GM23248 (cell line): ENCODE results near the gene BTBD7. TPM values are rescaled to one million over a fixed set of nuclear protein-coding genes. Genes with fewer than 3 reads are reported as not detected.

Source experiments
- DNase-seq: peaks from one replicate; pipeline ENCODE4 v3.0.0-alpha.2; 2015
- H2AFZ ChIP-seq: fragments of 200-600 bp; sonication (generic); 2 replicates; pipeline ENCODE4 v1.6.1; 2016; ENCODE audit warnings: antibody characterized with exemption
- H3F3A ChIP-seq: fragments of 200-600 bp; sonication (generic); 2 replicates; pipeline ENCODE4 v1.6.1; 2016; ENCODE audit warnings: mild to moderate bottlenecking, antibody characterized with exemption, mixed run types; ENCODE audit not compliant: insufficient read depth
- H3K27ac ChIP-seq: fragments of 200-600 bp; sonication (generic); 2 replicates; pipeline ENCODE4 v1.5.1; 2016; ENCODE audit warnings: mild to moderate bottlenecking
- H3K27me3 ChIP-seq: fragments of 200-600 bp; sonication (generic); replicated peaks from 2 replicates; pipeline ENCODE4 v1.6.1; 2016; ENCODE audit warnings: mild to moderate bottlenecking; ENCODE audit not compliant: insufficient read depth
- H3K36me3 ChIP-seq: fragments of 200-600 bp; sonication (generic); 2 replicates; pipeline ENCODE4 v1.6.1; 2016; ENCODE audit warnings: low read depth, mild to moderate bottlenecking
- H3K4me1 ChIP-seq: fragments of 200-600 bp; sonication (generic); 2 replicates; pipeline ENCODE4 v1.6.1; 2016; ENCODE audit warnings: mild to moderate bottlenecking; ENCODE audit not compliant: insufficient read depth
- H3K4me2 ChIP-seq: fragments of 200-600 bp; sonication (generic); one replicate; pipeline ENCODE4 v1.6.1; 2016; ENCODE audit warnings: mild to moderate bottlenecking; ENCODE audit not compliant: unreplicated experiment
- H3K4me3 ChIP-seq: fragments of 200-600 bp; sonication (generic); 2 replicates; pipeline ENCODE4 v1.5.1; 2016; ENCODE audit warnings: mild to moderate bottlenecking
- H3K79me2 ChIP-seq: fragments of 200-600 bp; sonication (generic); 2 replicates; pipeline ENCODE4 v1.6.1; 2016; ENCODE audit warnings: mild to moderate bottlenecking; ENCODE audit not compliant: insufficient read depth
- H3K9ac ChIP-seq: fragments of 200-600 bp; sonication (generic); 2 replicates; pipeline ENCODE4 v1.6.1; 2016; ENCODE audit warnings: mild to moderate bottlenecking
- H3K9me2 ChIP-seq: fragments of 200-600 bp; sonication (generic); 2 replicates; pipeline ENCODE4 v1.6.1; 2016; ENCODE audit warnings: mixed run types, mild to moderate bottlenecking, moderate library complexity; ENCODE audit not compliant: insufficient read depth
- H3K9me3 ChIP-seq: fragments of 200-600 bp; sonication (generic); one replicate; pipeline ENCODE4 v1.6.1; 2017; ENCODE audit warnings: low read depth
- H4K20me1 ChIP-seq: fragments of 200-600 bp; sonication (generic); 2 replicates; pipeline ENCODE4 v1.6.0; 2016; ENCODE audit not compliant: insufficient read depth
- EZH2 ChIP-seq: fragments of 200-600 bp; sonication (generic); IDR thresholded peaks from 2 replicates; pipeline ENCODE4 v1.6.1; 2018; ENCODE audit warnings: antibody characterized with exemption, mild to moderate bottlenecking; ENCODE audit not compliant: insufficient read depth, poor library complexity, severe bottlenecking
- EZH2phosphoT487 ChIP-seq: fragments of 200-600 bp; sonication (generic); IDR thresholded peaks from 2 replicates; pipeline ENCODE4 v1.6.1; 2018; ENCODE audit warnings: antibody characterized with exemption, moderate library complexity, mild to moderate bottlenecking, low read depth; ENCODE audit not compliant: insufficient read depth
- WGBS, 2 experiments: methylation state at CpG; one replicate each; pipeline ENCODE4 v1.1.6; 2015 to 2017; ENCODE audit warnings: low lambda C conversion rate in 2 of 2, low coverage in 1 of 2; ENCODE audit errors: missing lambda C conversion rate in 2 of 2; 5-methylcytosine and 5-hydroxymethylcytosine counted together
- in situ Hi-C: fragments of 300-500 bp; cut with MboI; formaldehyde crosslinking; loops from 2 replicates; pipeline ENCODE4 v1.15.0; 2020
- polyA plus RNA-seq: library from polyadenylated mRNA; unstranded; fragments of >200 nt; fragmentation: Nextera tagmentation; extraction: Ambion mirVana; gene quantifications from 2 replicates; pipeline ENCODE4 v1.2.1, GENCODE V29; 2016
- total RNA-seq: library from RNA; depleted of rRNA; stranded (reverse); fragments of >200 nt; shearing (Covaris generic); gene quantifications from 2 replicates; pipeline ENCODE4 v1.2.3, GENCODE V29; 2014

Gene BTBD7
- total and polyA plus RNA-seq, 2 experiments from 2014 or later, result 14.3 to 18.2 TPM

- 58 to 61% methylated on average over 10 of the region's 10 CpGs for WGBS, 2 experiments
- peak overlapping the region; percentile 51 for H3K4me2 ChIP-seq
- peaks cover 14% of the 10 kb centered on the region; the same call in 1 of the 2 replicates for H3F3A ChIP-seq
- H3K9me2 ChIP-seq, result no peaks in the 10 kb centered on the region
- H3K4me1 ChIP-seq, result 0 out of 2 replicates have a peak, but pooled peaks cover 7% of the 10 kb centered on the region
- peak overlapping the region; percentile 21; the same call in 1 of the 2 replicates for H2AFZ ChIP-seq
- H3K27me3 ChIP-seq, result no peaks in the 10 kb centered on the region
- no peaks in the 10 kb centered on the region for H3K9me3 ChIP-seq
- peak; percentile 87 for DNase-seq
- in situ Hi-C loops, result no loop called here
- peak overlapping the region; percentile 62 for H3K9ac ChIP-seq
- H3K36me3 ChIP-seq, result no peaks in the 10 kb centered on the region
- H3K27ac ChIP-seq, result peak overlapping the region; percentile 74
- H3K4me3 ChIP-seq, result peak overlapping the region; percentile 28; the same call in 1 of the 2 replicates
- H4K20me1 ChIP-seq, result no peaks in the 10 kb centered on the region
- H3K79me2 ChIP-seq, result peaks cover 82% of the 10 kb centered on the region
- TF ChIP-seq EZH2, result no peak
- TF ChIP-seq EZH2phosphoT487, result no peak
Measured at GRCh38 chr14:93269341-93270068, 63.3 kb downstream of the BTBD7 start.

DNA sequence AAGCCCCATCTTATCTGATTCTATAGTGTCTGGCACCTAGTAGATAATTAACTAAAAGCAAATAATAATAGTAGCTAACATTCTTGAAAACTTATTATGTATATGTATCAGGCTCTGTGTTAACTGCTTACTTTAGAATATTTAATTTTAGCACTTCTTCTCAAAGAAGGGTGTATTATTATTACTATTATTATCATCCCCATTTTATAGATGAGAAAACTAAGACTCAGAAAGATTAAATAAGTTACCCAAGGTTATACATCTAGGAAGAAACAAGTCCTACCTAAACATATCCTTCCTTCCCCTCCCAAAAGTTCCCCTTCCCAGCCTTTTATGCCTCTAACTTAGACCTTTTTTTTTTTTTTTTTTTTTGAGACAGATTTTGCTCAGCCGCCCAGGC lies 64.4 kb downstream of the BTBD7 start:
- Histone ChIP-seq H3K36me3 (no peaks in the 10 kb centered on the region), H3F3A (peaks cover 14% of the 10 kb centered on the region; the same call in 1 of the 2 replicates), H3K27ac (no peak overlapping the region), H3K79me2 (peaks cover 80% of the 10 kb centered on the region), H3K9me2 (no peaks in the 10 kb centered on the region), H4K20me1 (no peaks in the 10 kb centered on the region), H2AFZ (no peak overlapping the region), H3K9me3 (no peaks in the 10 kb centered on the region), H3K9ac (no peak overlapping the region), H3K27me3 (no peaks in the 10 kb centered on the region), H3K4me3 (no peak overlapping the region), H3K4me2 (no peak overlapping the region), H3K4me1 (0 out of 2 replicates have a peak, but pooled peaks cover 9% of the 10 kb centered on the region)
- 100% methylated on average over 1 of the region's 1 CpG for WGBS, 2 experiments
- no peak for DNase-seq
- no peak for TF ChIP-seq EZH2
- TF ChIP-seq EZH2phosphoT487, result no peak
- in situ Hi-C loops, result no loop called here

GRCh38 chr14:93267149-93267711 lies 65.6 kb downstream of the BTBD7 start:
- Histone ChIP-seq H3K27me3 (no peaks in the 10 kb centered on the region), H3K4me3 (no peak overlapping the region), H3K27ac (no peak overlapping the region), H3K4me2 (no peak overlapping the region), H4K20me1 (no peaks in the 10 kb centered on the region), H3K9me2 (no peaks in the 10 kb centered on the region), H2AFZ (no peak overlapping the region), H3F3A (peaks cover 14% of the 10 kb centered on the region; the same call in 1 of the 2 replicates), H3K4me1 (0 out of 2 replicates have a peak, but pooled peaks cover 13% of the 10 kb centered on the region), H3K36me3 (peaks cover 8% of the 10 kb centered on the region), H3K9ac (no peak overlapping the region), H3K79me2 (peaks cover 76% of the 10 kb centered on the region), H3K9me3 (no peaks in the 10 kb centered on the region)
- in situ Hi-C loops, result no loop called here
- DNase-seq, result no peak
- WGBS, 2 experiments, result 68% methylated on average over 3 of the region's 3 CpGs
- no peak for TF ChIP-seq EZH2
- TF ChIP-seq EZH2phosphoT487, result no peak

GRCh38 chr14:93266127-93266526 lies 66.7 kb downstream of the BTBD7 start:
- Histone ChIP-seq H3K9me3 (no peaks in the 10 kb centered on the region), H4K20me1 (no peaks in the 10 kb centered on the region), H3K9ac (no peak overlapping the region), H2AFZ (no peak overlapping the region), H3K4me1 (0 out of 2 replicates have a peak, but pooled peaks cover 13% of the 10 kb centered on the region), H3K79me2 (peaks cover 70% of the 10 kb centered on the region), H3K4me2 (no peak overlapping the region), H3K9me2 (no peaks in the 10 kb centered on the region), H3F3A (0 out of 2 replicates have a peak, but pooled peaks cover 10% of the 10 kb centered on the region), H3K36me3 (peaks cover 17% of the 10 kb centered on the region), H3K4me3 (no peak overlapping the region), H3K27ac (no peak overlapping the region), H3K27me3 (no peaks in the 10 kb centered on the region)
- TF ChIP-seq EZH2 (no peak), EZH2phosphoT487 (no peak)
- in situ Hi-C loops, result no loop called here
- DNase-seq, result no peak
- WGBS, 2 experiments, result 98 to 100% methylated on average over 6 of the region's 6 CpGs
